ENCODE data around the gene STING1.
"Not testable (repeated sequence)": the region's sequence is repeated elsewhere in the genome, so short reads cannot be mapped to it uniquely, and the experiment has no call there.

- not testable (repeated sequence) for TF ChIP-seq EZH2 (IDR thresholded peaks at IDR 0.05; ENCODE audit: borderline replicate concordance, insufficient read depth, low read depth, low read length, poor library complexity, severe bottlenecking)
- peak; percentile 43 for TF ChIP-seq CTCF (IDR thresholded peaks at IDR 0.05)
Measured at GRCh38 chr5:139513434-139513833, 30.9 kb upstream of the STING1 start.

Data from B cell (primary cell).